Measurements from ENCODE around the gene GTF2IRD1. TPM values are rescaled to one million over a fixed set of nuclear protein-coding genes. Genes with fewer than 3 reads are reported as not detected.
A peak's percentile ranks its signal among the peaks of the same experiment; 100 is the strongest.
"Not testable (repeated sequence)": the region's sequence is repeated elsewhere in the genome, so short reads cannot be mapped to it uniquely, and the experiment has no call there.

Gene GTF2IRD1
- total RNA-seq, 2 donors from 2014 or later, result 18.3 to 29.5 TPM

- Histone ChIP-seq H3K4me1 (no peaks in the 10 kb centered on the region), H3K36me3 (no peaks in the 10 kb centered on the region), H3K9me3 (no peaks in the 10 kb centered on the region), H3K9ac (ENCODE audit: low read depth in 2 of 2, low read length in 2 of 2) (no peak overlapping the region), H3K27me3 (no peaks in the 10 kb centered on the region), H3K27ac (no peak overlapping the region), H3K4me3 (no peak overlapping the region)
- no peak for DNase-seq
- intact Hi-C loops (cut with DNase I), result no loop called here
- no peak for TF ChIP-seq CTCF (IDR thresholded peaks at IDR 0.05)
Observed at GRCh38 chr7:74439541-74439940, 14.2 kb upstream of the GTF2IRD1 start.

GRCh38 chr7:74440143-74440542, 13.6 kb upstream of the GTF2IRD1 start:
- H3K27me3 ChIP-seq; H3K9me3 ChIP-seq; intact Hi-C loops (cut with DNase I); H3K4me3 ChIP-seq; H3K36me3 ChIP-seq; DNase-seq; H3K4me1 ChIP-seq; H3K27ac ChIP-seq; H3K9ac ChIP-seq (ENCODE audit: low read depth in 2 of 2, low read length in 2 of 2): not testable (repeated sequence)

GRCh38 chr7:74441801-74442200, 11.9 kb upstream of the GTF2IRD1 start:
- no peaks in the 10 kb centered on the region for H3K27me3 ChIP-seq
- H3K9ac ChIP-seq (ENCODE audit: low read depth in 2 of 2, low read length in 2 of 2), result no peak overlapping the region
- H3K9me3 ChIP-seq, result no peaks in the 10 kb centered on the region
- H3K4me3 ChIP-seq, result no peak overlapping the region
- H3K27ac ChIP-seq, result no peak overlapping the region
- TF ChIP-seq CTCF (IDR thresholded peaks at IDR 0.05), result no peak
- no peaks in the 10 kb centered on the region for H3K4me1 ChIP-seq
- intact Hi-C loops (cut with DNase I), result no loop called here
- no peaks in the 10 kb centered on the region for H3K36me3 ChIP-seq
- no peak for DNase-seq

- Histone ChIP-seq H3K4me1 (no peaks in the 10 kb centered on the region), H3K9ac (ENCODE audit: low read depth in 2 of 2, low read length in 2 of 2) (no peak overlapping the region), H3K4me3 (no peak overlapping the region), H3K27ac (no peak overlapping the region), H3K27me3 (no peaks in the 10 kb centered on the region), H3K9me3 (no peaks in the 10 kb centered on the region), H3K36me3 (no peaks in the 10 kb centered on the region)
- no peak for TF ChIP-seq CTCF (IDR thresholded peaks at IDR 0.05)
- intact Hi-C loops (cut with DNase I), result no loop called here
- no peak for DNase-seq
Observed at GRCh38 chr7:74443543-74444247, 10.0 kb upstream of the GTF2IRD1 start.

GRCh38 chr7:74449144-74449543, 4.6 kb upstream of the GTF2IRD1 start:
- Histone ChIP-seq H3K27ac (no peak overlapping the region), H3K9ac (ENCODE audit: low read depth in 2 of 2, low read length in 2 of 2) (no peak overlapping the region), H3K4me3 (no peak overlapping the region), H3K4me1 (no peaks in the 10 kb centered on the region), H3K9me3 (no peaks in the 10 kb centered on the region), H3K27me3 (no peaks in the 10 kb centered on the region), H3K36me3 (no peaks in the 10 kb centered on the region)
- no peak for TF ChIP-seq CTCF (IDR thresholded peaks at IDR 0.05)
- no peak for DNase-seq
- intact Hi-C loops (cut with DNase I), result no loop called here

- intact Hi-C loops (cut with DNase I), result no loop called here
Observed at GRCh38 chr7:74449809-74450397, 3.8 kb upstream of the GTF2IRD1 start.

More at GRCh38 chr7:74449809-74450397, 3.8 kb upstream of the GTF2IRD1 start:
- no peak overlapping the region for H3K9ac ChIP-seq (ENCODE audit: low read depth in 2 of 2, low read length in 2 of 2)
- H3K4me3 ChIP-seq, result no peak overlapping the region
- no peaks in the 10 kb centered on the region for H3K36me3 ChIP-seq
- peak; percentile 83 for DNase-seq
- H3K27ac ChIP-seq, result no peak overlapping the region
- peak; percentile 92 for TF ChIP-seq CTCF (IDR thresholded peaks at IDR 0.05)
- no peaks in the 10 kb centered on the region for H3K9me3 ChIP-seq
- peaks cover 6% of the 10 kb centered on the region for H3K4me1 ChIP-seq
- H3K27me3 ChIP-seq, result no peaks in the 10 kb centered on the region
